Ishikawa (cell line): ENCODE data around the gene PCDHGA8.

Experiments used
- EP300 ChIP-seq: IDR thresholded peaks from 2 replicates; pipeline ENCODE4 v1.6.1; 2012; ENCODE audit warnings: borderline replicate concordance
- NFIC ChIP-seq: IDR thresholded peaks from 2 replicates; pipeline ENCODE4 v1.6.1; 2012
- RAD21 ChIP-seq: IDR thresholded peaks from 2 replicates; pipeline ENCODE4 v1.6.1; 2012; ENCODE audit warnings: low read depth
- TAF1 ChIP-seq: IDR thresholded peaks from 2 replicates; pipeline ENCODE4 v1.6.1; 2012; ENCODE audit warnings: low read depth, mild to moderate bottlenecking
- YY1 ChIP-seq: IDR thresholded peaks from 2 replicates; pipeline ENCODE4 v1.6.1; 2012; ENCODE audit warnings: low read depth

- TF ChIP-seq RAD21 (no peak), TAF1 (no peak), NFIC (no peak), YY1 (no peak), EP300 (no peak)
Observed at GRCh38 chr5:141345327-141345726, 47.1 kb upstream of the PCDHGA8 start.
